Epidermal melanocyte (primary cell): ENCODE results near the gene TTC28.
A peak's percentile ranks its signal among the peaks of the same experiment; 100 is the strongest.

ENCODE experiments used
- DNase-seq: peaks from one replicate; pipeline ENCODE4 v3.0.0; 2011; ENCODE audit warnings: low spot score; ENCODE audit not compliant: insufficient read length

Gene TTC28

DNA sequence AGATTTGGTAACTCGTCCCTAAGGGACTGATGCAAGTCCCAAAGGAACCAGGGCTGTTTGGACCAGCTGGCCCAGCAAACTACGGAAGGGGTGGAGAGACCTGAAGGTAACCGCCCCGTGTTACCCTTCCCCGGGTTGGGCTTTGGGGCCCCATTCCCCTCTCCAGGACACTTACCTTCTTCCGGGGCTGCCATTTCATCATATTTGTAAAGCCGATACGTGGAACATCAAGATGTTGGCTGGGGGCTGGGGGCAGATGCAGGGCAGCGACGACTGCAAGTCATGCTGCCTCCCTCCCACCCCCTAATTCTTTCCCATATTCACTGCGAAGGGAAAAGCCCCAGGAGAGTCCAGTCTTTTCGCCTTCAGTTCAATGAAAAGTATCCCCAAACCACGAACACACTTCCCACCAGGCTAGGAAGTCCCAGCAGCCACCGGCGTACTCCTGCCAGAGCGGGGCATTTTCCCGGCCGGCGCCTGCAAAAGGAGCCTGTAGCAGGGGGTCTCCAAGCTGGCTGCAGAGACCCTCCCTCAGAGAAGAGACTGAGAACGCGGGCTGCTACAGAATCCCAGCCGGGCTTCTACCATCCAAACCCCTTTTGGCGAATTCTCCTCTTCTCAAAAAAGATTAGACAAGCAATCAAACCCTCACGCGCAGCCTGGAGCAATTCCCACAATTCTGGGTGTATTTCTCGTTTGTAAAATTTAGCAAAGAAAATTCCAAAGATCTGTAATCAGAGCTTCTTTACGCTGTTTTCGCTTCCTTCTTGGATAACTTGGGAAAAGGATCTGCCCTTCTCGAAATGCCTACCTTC lies 236.7 kb downstream of the TTC28 start:
- DNase-seq: no peak

- DNase-seq: peak; percentile 51
Measured at GRCh38 chr22:28442264-28442710, 237.4 kb downstream of the TTC28 start.

DNA sequence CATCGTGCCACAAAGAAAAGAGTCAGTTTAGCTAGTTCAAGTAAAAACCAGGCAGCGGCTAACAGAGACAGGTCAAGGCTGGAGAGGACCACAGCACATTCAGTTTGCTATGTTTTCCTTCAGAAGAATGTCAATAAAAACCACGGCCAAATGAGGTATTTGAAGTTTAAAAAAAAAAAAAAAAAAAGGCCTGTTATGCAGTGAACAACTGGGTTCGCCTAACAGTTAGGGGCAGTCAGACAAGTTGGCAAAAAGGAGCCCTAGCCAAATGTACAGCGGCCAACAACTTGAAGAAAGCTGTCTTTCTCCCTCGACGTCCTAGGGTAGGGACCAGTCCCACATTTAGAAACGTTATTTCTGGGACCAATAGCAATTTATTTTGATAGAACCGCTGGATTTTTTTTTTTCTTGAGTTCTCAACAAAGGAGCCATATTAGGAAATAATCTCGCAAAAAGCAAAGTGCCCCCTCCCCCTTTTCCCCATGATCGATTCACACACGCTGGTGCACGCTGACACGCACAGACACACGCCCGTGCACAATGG lies 237.8 kb downstream of the TTC28 start:
- no peak for DNase-seq

GRCh38 chr22:28440592-28441390 lies 238.8 kb downstream of the TTC28 start:
- no peak for DNase-seq

DNA sequence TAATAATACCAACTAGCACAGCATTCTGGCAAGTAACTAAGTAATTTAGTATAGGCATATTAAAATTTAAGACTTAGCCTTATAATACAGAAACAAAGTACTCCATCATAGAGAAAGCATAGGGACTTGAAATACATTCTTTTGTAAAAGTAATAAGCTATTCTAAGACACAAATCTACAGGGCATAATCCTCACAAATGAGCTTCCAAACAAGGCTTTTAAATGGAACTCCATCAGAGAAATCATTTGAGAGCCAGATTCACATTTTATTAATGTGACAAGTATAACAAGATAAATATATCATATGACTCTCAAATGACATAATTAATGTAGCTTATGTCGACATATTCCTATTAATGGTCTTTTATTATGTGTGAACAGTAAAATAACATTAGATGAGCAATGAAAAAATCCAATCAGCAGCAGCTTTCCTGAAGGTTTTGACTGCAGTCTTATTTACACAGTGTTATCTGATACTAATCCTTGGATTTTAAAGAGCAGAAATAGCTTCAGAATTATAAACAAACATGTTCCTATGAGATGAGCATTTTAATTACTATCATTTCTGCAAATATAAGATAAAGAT lies 241.4 kb downstream of the TTC28 start:
- no peak for DNase-seq

GRCh38 chr22:28435982-28436381 lies 243.7 kb downstream of the TTC28 start:
- DNase-seq: no peak

- no peak for DNase-seq
Measured at GRCh38 chr22:28435140-28435768, 244.4 kb downstream of the TTC28 start.

- no peak for DNase-seq
Measured at GRCh38 chr22:28430466-28431025, 249.1 kb downstream of the TTC28 start.

- no peak for DNase-seq
Measured at GRCh38 chr22:28429711-28430110, 249.9 kb downstream of the TTC28 start.

DNA sequence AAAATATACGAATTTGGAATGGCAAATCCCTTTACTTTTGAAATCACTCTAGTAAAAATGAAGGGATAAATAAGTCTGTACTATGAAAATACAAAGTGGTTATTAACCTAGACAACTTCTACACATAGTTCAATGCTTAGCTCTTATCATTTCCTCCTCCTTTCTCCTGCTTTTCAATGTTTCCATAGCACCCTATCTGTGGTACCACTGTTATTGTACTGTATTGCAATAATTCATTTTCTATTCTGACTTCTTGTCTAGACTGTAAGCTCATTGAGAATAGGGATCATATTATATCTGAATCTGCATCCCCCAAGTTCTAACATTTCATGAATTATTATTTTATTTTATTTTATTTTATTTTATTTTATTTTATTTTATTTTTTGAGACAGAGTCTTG lies 251.4 kb downstream of the TTC28 start:
- DNase-seq: no peak

GRCh38 chr22:28426346-28427132 lies 253.1 kb downstream of the TTC28 start:
- DNase-seq: no peak

GRCh38 chr22:28425211-28425610 lies 254.4 kb downstream of the TTC28 start:
- DNase-seq: no peak

- DNase-seq: no peak
Measured at GRCh38 chr22:28424427-28425080, 255.1 kb downstream of the TTC28 start.

- DNase-seq: no peak
Measured at GRCh38 chr22:28419919-28420318, 259.7 kb downstream of the TTC28 start.

DNA sequence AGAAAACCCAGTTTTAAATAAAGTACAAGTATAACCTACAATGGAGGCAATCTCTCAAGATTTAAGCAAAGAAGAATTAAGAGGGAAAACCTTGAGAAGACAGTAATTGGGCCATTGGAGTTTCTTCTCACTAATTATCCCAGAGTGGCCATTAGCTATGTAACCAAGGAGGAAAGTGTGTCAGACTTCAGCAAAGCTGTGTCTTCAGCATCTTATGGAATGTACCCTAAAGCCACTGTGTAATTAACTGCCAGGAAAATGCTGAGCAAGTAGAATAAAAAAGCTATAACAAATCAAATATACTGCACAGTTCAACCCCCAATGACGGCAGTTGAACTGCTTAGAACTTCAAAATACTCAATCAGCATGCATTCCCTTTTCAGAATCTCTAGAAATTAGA lies 261.6 kb downstream of the TTC28 start:
- DNase-seq: no peak

GRCh38 chr22:28417431-28417830 lies 262.2 kb downstream of the TTC28 start:
- DNase-seq: no peak

DNA sequence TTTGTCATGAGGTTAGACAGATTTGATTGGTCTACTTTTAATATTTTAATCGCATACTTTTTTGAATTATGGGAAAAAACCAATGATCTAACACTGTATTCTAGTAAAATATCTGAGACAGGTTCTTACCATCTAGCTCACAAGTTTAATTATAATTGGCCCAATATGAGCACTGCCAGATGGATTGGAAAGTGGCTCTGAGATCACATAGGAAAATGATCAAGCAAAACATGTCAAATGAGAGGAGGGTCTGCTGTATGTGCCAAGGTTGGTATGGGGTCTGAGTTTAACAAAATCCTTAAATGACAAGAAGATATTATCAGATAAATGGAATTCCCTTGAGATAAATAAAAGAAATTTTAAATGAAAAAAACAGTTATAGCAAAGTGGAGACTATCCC lies 264.7 kb downstream of the TTC28 start:
- no peak for DNase-seq

GRCh38 chr22:28413612-28414399 lies 265.8 kb downstream of the TTC28 start:
- DNase-seq: no peak

DNA sequence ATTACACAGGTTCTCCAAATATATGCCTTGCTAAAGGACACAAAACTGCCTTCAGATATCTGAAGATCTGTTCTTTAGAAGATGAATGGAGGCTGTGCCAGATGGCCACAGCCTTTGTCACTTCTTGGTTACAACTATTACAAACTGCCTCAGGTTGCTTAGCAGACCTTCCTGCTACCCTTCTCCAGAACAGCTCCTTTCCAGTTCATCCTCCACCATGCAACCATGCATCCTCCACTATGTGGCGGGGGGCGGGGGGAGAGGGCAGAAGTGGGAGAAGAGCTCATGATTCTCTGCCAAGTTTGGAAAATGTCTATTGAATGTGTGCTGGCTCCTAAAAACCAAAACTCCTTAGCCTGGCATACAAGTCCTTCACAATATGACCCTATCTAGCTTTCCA lies 267.5 kb downstream of the TTC28 start:
- DNase-seq: no peak
